GM12878 (cell line): ENCODE results near the gene POU2AF2. TPM values are rescaled to one million over a fixed set of nuclear protein-coding genes. Genes with fewer than 3 reads are reported as not detected.

Experiments used
- ATAC-seq: fragments of 200-7000 bp; cut with Tn5 transposase; 3 replicates; pipeline ENCODE4 v1.9.1; 2020; ENCODE audit warnings: mild to moderate bottlenecking, moderate library complexity
- BruUV-seq: library from RNA; stranded (reverse); fragments of 400-500 nt; replicated peaks from 2 replicates; lab custom pipeline; 2021; lab: Mats Ljungman, UMichigan
- CTCF ChIA-PET: fragments of 300-600 bp; sonication (Branson Sonifier 250); formaldehyde crosslinking; extraction: SDS; loops from one replicate; lab custom pipeline; 2021; ENCODE audit warnings: inconsistent platforms; lab: Yijun Ruan, JAX
- POLR2A ChIA-PET: fragments of 350-600 bp; formaldehyde crosslinking; extraction: SDS; loops from one replicate; lab custom pipeline; 2021; ENCODE audit warnings: inconsistent platforms; lab: Charles Lee
- RAD21 ChIA-PET: fragments of 300-600 bp; sonication (Branson Sonifier 250); formaldehyde crosslinking; loops from one replicate; lab custom pipeline; 2023; ENCODE audit warnings: antibody characterized with exemption; ENCODE audit not compliant: unreplicated experiment; lab: Charles Lee
- SMC1A ChIA-PET: fragments of 300-600 bp; sonication (Branson Sonifier 250); formaldehyde crosslinking; loops from one replicate; lab custom pipeline; 2023; ENCODE audit not compliant: unreplicated experiment, uncharacterized antibody; lab: Charles Lee
- DNase-seq: peaks from one replicate; pipeline ENCODE4 v3.0.0-alpha.2; 2011; ENCODE audit warnings: low read depth, low spot score
- FAIRE-seq: peaks from 3 replicates; lab custom pipeline; 2011; peaks lifted over from hg19 to GRCh38; lab: Jason Lieb, UNC
- H2AFZ ChIP-seq: 2 replicates; pipeline ENCODE4 v1.6.0; 2011; ENCODE audit warnings: low read depth, low read length, control low read depth; ENCODE audit not compliant: control insufficient read depth
- H3K27ac ChIP-seq: 2 replicates; pipeline ENCODE4 v1.5.1; 2011; ENCODE audit warnings: control low read depth; ENCODE audit not compliant: control insufficient read depth, insufficient read depth
- H3K27me3 ChIP-seq, 2 experiments: replicated peaks in 1 of 2; 2 replicates each; pipeline versions ENCODE4 v1.6.0 to v1.6.1; 2011; ENCODE audit warnings: low read length in 1 of 2; ENCODE audit not compliant: control insufficient read depth in 2 of 2, insufficient read depth in 2 of 2
- H3K36me3 ChIP-seq, 2 experiments: 2 replicates each; pipeline ENCODE4 v1.5.1; 2011; ENCODE audit warnings: low read length in 1 of 2; ENCODE audit not compliant: control insufficient read depth in 2 of 2, insufficient read depth in 2 of 2
- H3K4me1 ChIP-seq: 2 replicates; pipeline ENCODE4 v1.6.1; 2011; ENCODE audit warnings: mild to moderate bottlenecking, low read length, moderate library complexity, mixed read lengths; ENCODE audit not compliant: control insufficient read depth, insufficient read depth
- H3K4me2 ChIP-seq: 2 replicates; pipeline ENCODE4 v1.6.0; 2011; ENCODE audit warnings: control low read depth; ENCODE audit not compliant: control insufficient read depth, insufficient read depth
- H3K4me3 ChIP-seq: fragments of 200-600 bp; sonication (generic); 2 replicates; pipeline ENCODE4 v1.5.1; 2016
- H3K79me2 ChIP-seq: 2 replicates; pipeline ENCODE4 v1.6.0; 2011; ENCODE audit warnings: low read length; ENCODE audit not compliant: control insufficient read depth, insufficient read depth
- H3K9ac ChIP-seq: 2 replicates; pipeline ENCODE4 v1.8.0; 2011; ENCODE audit warnings: low read length, control low read depth, mixed read lengths; ENCODE audit not compliant: control insufficient read depth, insufficient read depth
- H3K9me3 ChIP-seq: replicated peaks from 3 replicates; pipeline ENCODE4 v1.5.1; 2011; ENCODE audit warnings: mild to moderate bottlenecking, low read length; ENCODE audit not compliant: control insufficient read depth, insufficient read depth
- H4K20me1 ChIP-seq: 2 replicates; pipeline ENCODE4 v1.6.0; 2011; ENCODE audit not compliant: control insufficient read depth, insufficient read depth
- ATF2 ChIP-seq: IDR thresholded peaks from 2 replicates; pipeline ENCODE4 v1.6.1; 2012; ENCODE audit warnings: low read length, inconsistent platforms
- E4F1 ChIP-seq: fragments of 450-650 bp; IDR thresholded peaks from 2 replicates; pipeline ENCODE4 v1.6.1; 2018; ENCODE audit warnings: borderline replicate concordance, mild to moderate bottlenecking; ENCODE audit not compliant: partially characterized antibody
- IKZF1 ChIP-seq: fragments of 450-650 bp; conservative IDR thresholded peaks from 2 replicates; pipeline ENCODE4 v1.6.1; 2017; ENCODE audit warnings: antibody characterized with exemption, mild to moderate bottlenecking
- JUNB ChIP-seq: IDR thresholded peaks from 2 replicates; pipeline ENCODE4 v1.6.1; 2016; ENCODE audit warnings: antibody characterized with exemption, mild to moderate bottlenecking
- MXI1 ChIP-seq: fragments of 150-350 bp; IDR thresholded peaks from 2 replicates; pipeline ENCODE4 v1.6.1; 2011; ENCODE audit warnings: low read depth, mild to moderate bottlenecking, inconsistent platforms, low read length, improper control_type of control experiment
- MYB ChIP-seq: fragments of 150-350 bp; IDR thresholded peaks from 2 replicates; pipeline ENCODE4 v1.6.1; 2014; ENCODE audit warnings: mild to moderate bottlenecking, low read depth, low read length, borderline replicate concordance
- NR2F1 ChIP-seq: fragments of 450-650 bp; conservative IDR thresholded peaks from 2 replicates; pipeline ENCODE4 v1.6.1; 2017; ENCODE audit warnings: mild to moderate bottlenecking
- NRF1 ChIP-seq: conservative IDR thresholded peaks from 2 replicates; pipeline ENCODE4 v1.6.1; 2011; ENCODE audit warnings: mild to moderate bottlenecking, low read depth, low read length, improper control_type of control experiment
- PML ChIP-seq: IDR thresholded peaks from 2 replicates; pipeline ENCODE4 v1.6.1; 2012; ENCODE audit warnings: low read length, inconsistent platforms
- SIX5 ChIP-seq: IDR thresholded peaks from 2 replicates; pipeline ENCODE4 v1.6.1; 2011; ENCODE audit warnings: mild to moderate bottlenecking, low read depth, low read length, moderate library complexity; ENCODE audit not compliant: severe bottlenecking
- ZBED1 ChIP-seq: IDR thresholded peaks from 2 replicates; pipeline ENCODE4 v1.6.1; 2016; ENCODE audit warnings: borderline replicate concordance
- ZNF592 ChIP-seq: fragments of 450-650 bp; IDR thresholded peaks from 2 replicates; pipeline ENCODE4 v1.6.1; 2017; ENCODE audit warnings: mild to moderate bottlenecking, moderate library complexity
- ZNF622 ChIP-seq: fragments of 450-650 bp; IDR thresholded peaks from 2 replicates; pipeline ENCODE4 v1.6.1; 2017; ENCODE audit warnings: mild to moderate bottlenecking, inconsistent platforms
- WGBS: methylation state at CpG from one replicate; pipeline ENCODE4 v1.1.6; 2016; ENCODE audit warnings: low lambda C conversion rate; ENCODE audit not compliant: insufficient replicate concordance, insufficient coverage; ENCODE audit errors: missing lambda C conversion rate; 5-methylcytosine and 5-hydroxymethylcytosine counted together
- in situ Hi-C: fragments of 300-500 bp; cut with MboI; formaldehyde crosslinking; loops from 9 replicates; pipeline ENCODE4 v1.14.3; 2018; ENCODE audit warnings: mixed read lengths
- intact Hi-C: fragments of 100-400 bp; cut with micrococcal nuclease; formaldehyde crosslinking; loops from one replicate; pipeline ENCODE4 v1.14.2; 2022; ENCODE audit not compliant: unreplicated experiment
- polyA plus RNA-seq, 11 experiments: library from polyadenylated mRNA; depleted of rRNA in 4 of 11; unstranded in 6 of 11; stranded (reverse) in 5 of 11; fragments of >200 nt; fragmentation: Nextera tagmentation in 4 of 11; fragmentation: Illumina TruSeq in 1 of 11; extraction: Ambion mirVana in 4 of 11; extraction: Trizol in 1 of 11; gene quantifications; 1 replicate in 1 of 11; 2 replicates in 10 of 11; pipeline versions ENCODE4 v1.2.1 to v1.2.3, GENCODE V29; 2011 to 2016; ENCODE audit warnings: inconsistent platforms in 2 of 11, missing spikeins in 2 of 11, low read depth in 1 of 11
- total RNA-seq, 4 experiments: library from RNA; depleted of rRNA in 3 of 4; stranded (reverse); fragments of >200 nt in 3 of 4; fragmentation: Illumina TruSeq in 1 of 4; extraction: Trizol in 1 of 4; gene quantifications; 2 replicates each; pipeline versions ENCODE4 v1.2.1 to v1.2.3, GENCODE V29; 2013 to 2021

The POU2AF2 gene
- total and polyA plus RNA-seq, 10 of the 15 experiments (the other 5 are each of a cell fraction or from before 2014, with no cell fraction given): not detected

- Histone ChIP-seq H3K27ac (no peak overlapping the region), H2AFZ (no peak overlapping the region), H3K9me3 (no peaks in the 10 kb centered on the region), H3K4me2 (no peak overlapping the region), H3K9ac (no peak overlapping the region), H3K27me3 (peaks cover 0 to 2% of the 10 kb centered on the region in 2 experiments; a peak in 3 of 4 replicates), H3K4me3 (no peak overlapping the region), H3K79me2 (no peaks in the 10 kb centered on the region), H4K20me1 (no peaks in the 10 kb centered on the region; the same call in 1 of the 2 replicates), H3K36me3 (no peaks in the 10 kb centered on the region), H3K4me1 (no peaks in the 10 kb centered on the region)
- in situ Hi-C loops (no loop called here), intact Hi-C loops (no loop called here)
- SMC1A ChIA-PET: no interaction called here
- POLR2A ChIA-PET: interaction anchor here (0.5 kb wide), 1 partner anchor 844 kb away, joined by 6 read pairs; no protein-coding TSS in a partner anchor
- no peak for TF ChIP-seq SIX5
- no peak for TF ChIP-seq NR2F1
- TF ChIP-seq ZBED1: no peak
- no peak for TF ChIP-seq IKZF1
- no peak for TF ChIP-seq ZNF622
- TF ChIP-seq MYB: no peak
- TF ChIP-seq JUNB: no peak
- TF ChIP-seq PML: no peak
- no peak for TF ChIP-seq ATF2
- TF ChIP-seq NRF1: no peak
- TF ChIP-seq ZNF592: no peak
- no peak for TF ChIP-seq E4F1
- TF ChIP-seq MXI1: no peak
- 74% methylated on average over 5 of the region's 5 CpGs for WGBS
- ATAC-seq (no peak), DNase-seq (no peak), FAIRE-seq (no peak)
- BruUV-seq: no TSS peak
- RAD21 ChIA-PET: no interaction called here
- CTCF ChIA-PET: interaction anchor here (0.7 to 1.1 kb wide), 2 partner anchors 14 to 20 kb away, joined by 3 to 4 read pairs; no protein-coding TSS in a partner anchor
These were observed 79.7 kb downstream of the POU2AF2 start for GRCh38 chr11:111325259-111325658.
